ENCODE measurements around the gene HIVEP3.

HIVEP3 gene

DNA sequence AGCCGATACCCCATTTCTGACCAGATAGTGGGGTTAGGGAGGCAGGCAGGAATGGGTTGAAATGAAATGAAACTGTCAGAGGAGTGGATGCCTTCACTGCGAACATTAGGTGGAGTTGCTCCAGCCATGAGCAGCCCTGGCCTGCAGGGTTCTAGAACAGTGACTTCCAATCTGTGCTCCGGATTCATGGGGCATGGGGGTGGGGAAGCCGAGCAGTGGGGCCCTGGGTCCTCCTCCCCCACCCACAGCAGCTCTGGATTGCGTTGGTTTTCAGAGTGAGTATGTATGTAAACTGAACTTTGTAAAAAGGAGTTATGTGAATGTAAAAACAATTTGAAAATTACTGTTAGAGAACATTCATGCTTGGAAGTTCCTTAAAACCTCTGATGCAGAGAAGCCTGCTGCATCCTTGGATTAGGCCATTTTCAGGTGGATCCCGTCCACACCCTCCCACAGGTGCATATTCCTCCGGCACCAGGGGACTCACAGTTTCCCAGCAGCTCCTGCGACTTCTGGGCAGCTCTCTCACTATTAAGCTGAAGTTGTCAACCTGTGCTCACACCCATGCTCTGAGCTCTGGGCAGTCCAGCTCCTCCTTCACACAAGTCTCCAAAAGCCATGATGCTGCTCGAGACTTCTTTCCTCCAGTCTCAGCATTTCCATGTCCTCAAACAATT is 379.8 kb downstream of the HIVEP3 start:
- TF ChIP-seq NFIC (IDR thresholded peaks at IDR 0.05) (no peak), FOXM1 (IDR thresholded peaks at IDR 0.05; ENCODE audit: borderline replicate concordance, low read depth) (no peak), TEAD4 (IDR thresholded peaks at IDR 0.05) (no peak)
- TF ChIP-seq, protein P1, sequence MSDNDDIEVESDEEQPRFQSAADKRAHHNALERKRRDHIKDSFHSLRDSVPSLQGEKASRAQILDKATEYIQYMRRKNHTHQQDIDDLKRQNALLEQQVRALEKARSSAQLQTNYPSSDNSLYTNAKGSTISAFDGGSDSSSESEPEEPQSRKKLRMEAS (IDR thresholded peaks at IDR 0.05) = no peak
- TF ChIP-seq, protein P2, sequence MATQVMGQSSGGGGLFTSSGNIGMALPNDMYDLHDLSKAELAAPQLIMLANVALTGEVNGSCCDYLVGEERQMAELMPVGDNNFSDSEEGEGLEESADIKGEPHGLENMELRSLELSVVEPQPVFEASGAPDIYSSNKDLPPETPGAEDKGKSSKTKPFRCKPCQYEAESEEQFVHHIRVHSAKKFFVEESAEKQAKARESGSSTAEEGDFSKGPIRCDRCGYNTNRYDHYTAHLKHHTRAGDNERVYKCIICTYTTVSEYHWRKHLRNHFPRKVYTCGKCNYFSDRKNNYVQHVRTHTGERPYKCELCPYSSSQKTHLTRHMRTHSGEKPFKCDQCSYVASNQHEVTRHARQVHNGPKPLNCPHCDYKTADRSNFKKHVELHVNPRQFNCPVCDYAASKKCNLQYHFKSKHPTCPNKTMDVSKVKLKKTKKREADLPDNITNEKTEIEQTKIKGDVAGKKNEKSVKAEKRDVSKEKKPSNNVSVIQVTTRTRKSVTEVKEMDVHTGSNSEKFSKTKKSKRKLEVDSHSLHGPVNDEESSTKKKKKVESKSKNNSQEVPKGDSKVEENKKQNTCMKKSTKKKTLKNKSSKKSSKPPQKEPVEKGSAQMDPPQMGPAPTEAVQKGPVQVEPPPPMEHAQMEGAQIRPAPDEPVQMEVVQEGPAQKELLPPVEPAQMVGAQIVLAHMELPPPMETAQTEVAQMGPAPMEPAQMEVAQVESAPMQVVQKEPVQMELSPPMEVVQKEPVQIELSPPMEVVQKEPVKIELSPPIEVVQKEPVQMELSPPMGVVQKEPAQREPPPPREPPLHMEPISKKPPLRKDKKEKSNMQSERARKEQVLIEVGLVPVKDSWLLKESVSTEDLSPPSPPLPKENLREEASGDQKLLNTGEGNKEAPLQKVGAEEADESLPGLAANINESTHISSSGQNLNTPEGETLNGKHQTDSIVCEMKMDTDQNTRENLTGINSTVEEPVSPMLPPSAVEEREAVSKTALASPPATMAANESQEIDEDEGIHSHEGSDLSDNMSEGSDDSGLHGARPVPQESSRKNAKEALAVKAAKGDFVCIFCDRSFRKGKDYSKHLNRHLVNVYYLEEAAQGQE (IDR thresholded peaks at IDR 0.05; ENCODE audit: low read depth) = no peak

DNA sequence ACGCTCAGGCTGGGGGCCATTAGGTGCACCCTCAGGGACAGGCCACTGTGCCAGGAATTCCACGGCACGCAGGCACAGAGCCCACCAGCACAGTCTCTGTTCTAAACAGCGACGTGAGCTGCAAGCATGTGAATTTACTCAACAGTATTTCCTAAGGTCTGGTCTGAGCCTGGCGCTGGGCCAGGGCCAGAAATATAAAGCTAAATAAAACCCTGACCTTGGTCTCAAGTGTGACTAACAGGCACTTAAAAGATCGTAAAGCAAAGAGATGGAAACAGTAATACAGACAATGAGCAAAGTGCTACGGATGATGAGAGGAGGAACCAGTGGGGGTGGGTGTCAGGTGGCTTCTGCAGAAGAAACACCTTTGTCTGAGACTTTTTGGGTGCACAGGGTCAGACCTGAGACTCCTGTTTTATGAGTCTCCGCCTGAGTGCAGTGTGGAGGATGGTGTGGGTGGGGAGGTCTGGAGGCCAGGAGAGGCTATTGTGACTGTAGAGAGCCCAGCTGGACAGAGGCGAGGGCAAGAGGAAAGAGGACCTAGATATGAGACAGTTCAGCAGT is 380.9 kb downstream of the HIVEP3 start:
- 0 out of 2 replicates have a peak, but pooled peaks have one; percentile 8 for TF ChIP-seq NFIC (IDR thresholded peaks at IDR 0.05)
- TF ChIP-seq, protein P2 (IDR thresholded peaks at IDR 0.05; ENCODE audit: low read depth) = no peak

DNA sequence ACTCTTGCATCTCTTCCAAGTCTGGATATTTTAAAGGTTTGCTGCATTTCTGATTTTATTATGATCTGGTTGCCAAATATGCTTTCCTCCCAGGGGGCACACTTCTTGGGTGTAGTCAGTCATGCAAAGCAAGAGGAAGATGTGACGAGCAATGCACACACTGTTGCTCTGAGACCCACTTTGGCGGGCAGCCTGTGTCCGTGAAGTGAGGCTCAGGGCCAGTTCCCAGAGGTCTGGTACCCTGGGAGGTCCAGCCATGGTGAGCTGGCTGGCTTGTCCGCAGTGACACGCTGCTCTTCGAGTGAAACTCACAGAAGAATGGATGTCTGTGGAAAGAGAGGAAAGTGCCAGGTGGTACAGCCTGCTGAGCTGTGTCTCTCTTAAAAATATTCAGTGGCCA is 381.5 kb downstream of the HIVEP3 start:
- no peak for TF ChIP-seq NFIC (IDR thresholded peaks at IDR 0.05)
- TF ChIP-seq EGR1 (IDR thresholded peaks at IDR 0.05) = no peak
- TF ChIP-seq, protein P2 (IDR thresholded peaks at IDR 0.05; ENCODE audit: low read depth) = no peak
- TF ChIP-seq EP300 (IDR thresholded peaks at IDR 0.05; ENCODE audit: borderline replicate concordance) = no peak
- TF ChIP-seq, protein P3, sequence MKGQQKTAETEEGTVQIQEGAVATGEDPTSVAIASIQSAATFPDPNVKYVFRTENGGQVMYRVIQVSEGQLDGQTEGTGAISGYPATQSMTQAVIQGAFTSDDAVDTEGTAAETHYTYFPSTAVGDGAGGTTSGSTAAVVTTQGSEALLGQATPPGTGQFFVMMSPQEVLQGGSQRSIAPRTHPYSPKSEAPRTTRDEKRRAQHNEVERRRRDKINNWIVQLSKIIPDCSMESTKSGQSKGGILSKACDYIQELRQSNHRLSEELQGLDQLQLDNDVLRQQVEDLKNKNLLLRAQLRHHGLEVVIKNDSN (IDR thresholded peaks at IDR 0.05) = no peak
- no peak for TF ChIP-seq TCF12 (IDR thresholded peaks at IDR 0.05; ENCODE audit: low read depth)
- TF ChIP-seq RAD21 (IDR thresholded peaks at IDR 0.05; ENCODE audit: low read depth) = no peak
- no peak for TF ChIP-seq CEBPB (IDR thresholded peaks at IDR 0.05)
- TF ChIP-seq YY1 (IDR thresholded peaks at IDR 0.05; ENCODE audit: low read depth) = no peak
- no peak for TF ChIP-seq TEAD4 (IDR thresholded peaks at IDR 0.05)
- no peak for TF ChIP-seq CREB1 (IDR thresholded peaks at IDR 0.05; ENCODE audit: low read depth)
- TF ChIP-seq TAF1 (IDR thresholded peaks at IDR 0.05; ENCODE audit: low read depth) = no peak
- TF ChIP-seq FOXM1 (IDR thresholded peaks at IDR 0.05; ENCODE audit: borderline replicate concordance, low read depth) = no peak
- no peak for TF ChIP-seq ZBTB7A (IDR thresholded peaks at IDR 0.05; ENCODE audit: low read depth)
- TF ChIP-seq, protein P1 (IDR thresholded peaks at IDR 0.05) = no peak

DNA sequence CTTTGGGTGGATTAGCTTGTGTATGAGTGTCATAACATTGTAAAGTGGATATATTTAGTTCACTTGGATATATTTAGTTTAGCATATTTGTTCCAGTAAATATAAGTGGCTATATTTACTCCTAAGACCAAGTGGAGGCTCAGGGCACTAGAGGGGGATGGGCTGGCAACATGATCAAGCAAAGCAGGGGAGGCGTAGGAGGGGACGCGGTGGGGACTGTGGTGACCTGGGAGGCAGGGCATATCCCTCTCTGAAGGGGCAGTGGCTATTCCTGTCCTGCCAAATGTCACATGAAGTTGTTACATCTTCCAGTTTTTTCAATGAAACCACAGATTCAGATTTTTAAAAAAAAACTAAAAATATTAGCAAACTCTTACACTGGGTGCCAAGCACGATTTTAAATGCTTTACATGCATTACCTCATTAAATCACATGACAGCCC is 382.3 kb downstream of the HIVEP3 start:
- TF ChIP-seq TAF1 (IDR thresholded peaks at IDR 0.05; ENCODE audit: low read depth) (no peak), CEBPB (IDR thresholded peaks at IDR 0.05) (no peak), NFIC (IDR thresholded peaks at IDR 0.05) (no peak), FOXM1 (IDR thresholded peaks at IDR 0.05; ENCODE audit: borderline replicate concordance, low read depth) (no peak), ZBTB7A (IDR thresholded peaks at IDR 0.05; ENCODE audit: low read depth) (no peak), TCF12 (IDR thresholded peaks at IDR 0.05; ENCODE audit: low read depth) (no peak), TEAD4 (IDR thresholded peaks at IDR 0.05) (no peak), EP300 (IDR thresholded peaks at IDR 0.05; ENCODE audit: borderline replicate concordance) (no peak), CREB1 (IDR thresholded peaks at IDR 0.05; ENCODE audit: low read depth) (no peak), EGR1 (IDR thresholded peaks at IDR 0.05) (no peak)
- TF ChIP-seq, protein P1 (IDR thresholded peaks at IDR 0.05) = no peak
- TF ChIP-seq, protein P3 (IDR thresholded peaks at IDR 0.05) = no peak
